ENCODE results near the gene NUDT4B.
"Not testable (repeated sequence)": the region's sequence is repeated elsewhere in the genome, so short reads cannot be mapped to it uniquely, and the experiment has no call there.

DNA sequence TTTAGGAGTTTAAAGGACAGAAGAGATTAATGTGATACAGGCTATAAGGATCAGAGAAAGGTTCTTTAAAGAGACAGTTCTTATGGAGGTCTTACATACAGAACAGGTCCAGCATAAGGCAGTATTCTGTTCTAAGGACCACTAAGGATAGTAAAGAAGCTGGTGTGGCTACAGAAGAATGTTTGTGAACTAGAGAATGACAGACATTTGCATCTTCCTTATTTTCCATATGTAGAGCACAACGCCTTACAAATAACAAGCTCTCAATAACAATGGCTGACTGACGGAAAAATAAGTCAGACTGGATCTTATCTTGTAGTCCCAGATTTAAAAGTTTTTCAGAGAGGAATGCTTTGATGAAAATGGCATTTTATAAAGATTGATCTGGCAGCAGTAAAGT is 26.7 kb downstream of the NUDT4B start:
- TF ChIP-seq, protein P1, sequence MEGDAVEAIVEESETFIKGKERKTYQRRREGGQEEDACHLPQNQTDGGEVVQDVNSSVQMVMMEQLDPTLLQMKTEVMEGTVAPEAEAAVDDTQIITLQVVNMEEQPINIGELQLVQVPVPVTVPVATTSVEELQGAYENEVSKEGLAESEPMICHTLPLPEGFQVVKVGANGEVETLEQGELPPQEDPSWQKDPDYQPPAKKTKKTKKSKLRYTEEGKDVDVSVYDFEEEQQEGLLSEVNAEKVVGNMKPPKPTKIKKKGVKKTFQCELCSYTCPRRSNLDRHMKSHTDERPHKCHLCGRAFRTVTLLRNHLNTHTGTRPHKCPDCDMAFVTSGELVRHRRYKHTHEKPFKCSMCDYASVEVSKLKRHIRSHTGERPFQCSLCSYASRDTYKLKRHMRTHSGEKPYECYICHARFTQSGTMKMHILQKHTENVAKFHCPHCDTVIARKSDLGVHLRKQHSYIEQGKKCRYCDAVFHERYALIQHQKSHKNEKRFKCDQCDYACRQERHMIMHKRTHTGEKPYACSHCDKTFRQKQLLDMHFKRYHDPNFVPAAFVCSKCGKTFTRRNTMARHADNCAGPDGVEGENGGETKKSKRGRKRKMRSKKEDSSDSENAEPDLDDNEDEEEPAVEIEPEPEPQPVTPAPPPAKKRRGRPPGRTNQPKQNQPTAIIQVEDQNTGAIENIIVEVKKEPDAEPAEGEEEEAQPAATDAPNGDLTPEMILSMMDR (IDR thresholded peaks at IDR 0.05), result not testable (repeated sequence)
- not testable (repeated sequence) for TF ChIP-seq POLR2AphosphoS5 (IDR thresholded peaks at IDR 0.05)

All from breast epithelium (tissue), 3 donors.